K562 (cell line): Measurements from ENCODE around the gene FUNDC2. TPM values are rescaled to one million over a fixed set of nuclear protein-coding genes. Genes with fewer than 3 reads are reported as not detected.

Experiments
- ATF1 ChIP-seq, 2 experiments: fragments of 450-650 bp in 1 of 2; IDR thresholded peaks; 2 replicates each; pipeline ENCODE4 v1.6.1; 2016; ENCODE audit warnings: missing compliant biosample characterization in 1 of 2, missing genetic modification characterization in 1 of 2
- CC2D1A ChIP-seq: fragments of 450-650 bp; IDR thresholded peaks from 2 replicates; pipeline ENCODE4 v1.6.1; 2017; ENCODE audit warnings: mild to moderate bottlenecking
- CEBPG ChIP-seq, 3 experiments: fragments of 200-800 bp in 1 of 3; sonication (Bioruptor generic) in 1 of 3; sonication (generic) in 1 of 3; formaldehyde crosslinking in 1 of 3; IDR thresholded peaks in 2 of 3; conservative IDR thresholded peaks in 1 of 3; 2 replicates each; pipeline versions ENCODE4 v1.6.1 to v1.8.0; 2016 to 2022; ENCODE audit warnings: missing compliant biosample characterization in 2 of 3, missing genetic modification characterization in 2 of 3, mild to moderate bottlenecking in 1 of 3, missing genetic modification reagents in 1 of 3
- CHD1 ChIP-seq: fragments of 200-600 bp; sonication (generic); IDR thresholded peaks from one replicate; pipeline ENCODE4 v1.6.1; 2012; ENCODE audit warnings: mild to moderate bottlenecking, moderate library complexity, low read length, inconsistent platforms
- GTF2E2 ChIP-seq: fragments of 200-800 bp; sonication (Bioruptor generic); IDR thresholded peaks from 2 replicates; pipeline ENCODE4 v1.6.1; 2016; ENCODE audit warnings: missing genetic modification characterization, missing compliant biosample characterization
- HEY1 ChIP-seq: fragments of 250-450 bp; sonication (Bioruptor Pico); IDR thresholded peaks from 2 replicates; pipeline ENCODE4 v1.5.0; 2020; ENCODE audit warnings: mild to moderate bottlenecking, moderate library complexity, borderline replicate concordance
- HNRNPK ChIP-seq: fragments of 200-400 bp; formaldehyde crosslinking; IDR thresholded peaks from one replicate; pipeline ENCODE4 v1.6.1; 2018; ENCODE audit warnings: mild to moderate bottlenecking, low read depth, low read length; ENCODE audit not compliant: poor library complexity, severe bottlenecking
- PRMT5 ChIP-seq: sonication (generic); formaldehyde crosslinking; IDR thresholded peaks from 2 replicates; pipeline ENCODE4 v1.5.0; 2020; ENCODE audit warnings: missing genetic modification reagents
- RFX7 ChIP-seq: fragments of 250-450 bp; sonication (Bioruptor Pico); IDR thresholded peaks from 2 replicates; pipeline ENCODE4 v1.5.1; 2021; ENCODE audit warnings: mild to moderate bottlenecking
- SIN3A ChIP-seq, 2 experiments: fragments of 150-350 bp in 1 of 2; IDR thresholded peaks; 2 replicates each; pipeline ENCODE4 v1.6.1; 2011 to 2016; ENCODE audit warnings: borderline replicate concordance in 2 of 2, low read depth in 2 of 2, low read length in 2 of 2, mild to moderate bottlenecking in 2 of 2, moderate library complexity in 2 of 2; ENCODE audit not compliant: control insufficient read depth in 1 of 2
- SREBF1 ChIP-seq: fragments of 150-350 bp; IDR thresholded peaks from 2 replicates; pipeline ENCODE4 v1.6.1; 2014; ENCODE audit warnings: antibody characterized with exemption, low read depth, low read length, borderline replicate concordance
- TAF7 ChIP-seq: fragments of 450-650 bp; IDR thresholded peaks from 2 replicates; pipeline ENCODE4 v1.6.1; 2016; ENCODE audit warnings: missing genetic modification characterization, missing compliant biosample characterization
- TAF9B ChIP-seq: fragments of 450-650 bp; IDR thresholded peaks from 2 replicates; pipeline ENCODE4 v1.6.1; 2018; ENCODE audit warnings: mild to moderate bottlenecking; ENCODE audit not compliant: partially characterized antibody
- polyA plus RNA-seq, 8 experiments: library from polyadenylated mRNA; depleted of rRNA in 4 of 8; stranded (reverse) in 5 of 8; unstranded in 3 of 8; fragments of >200 nt; fragmentation: Nextera tagmentation in 2 of 8; fragmentation: Illumina TruSeq in 1 of 8; extraction: Ambion mirVana in 2 of 8; extraction: Trizol in 1 of 8; gene quantifications; 2 replicates each; pipeline versions ENCODE4 v1.2.1 to v1.2.3, GENCODE V29; 2011 to 2014; ENCODE audit warnings: inconsistent platforms in 1 of 8, missing spikeins in 1 of 8
- total RNA-seq, 7 experiments: library from RNA; depleted of rRNA in 6 of 7; stranded (reverse); fragments of >200 nt in 6 of 7; fragmentation: Illumina TruSeq in 2 of 7; extraction: Trizol in 2 of 7; gene quantifications; 2 replicates each; pipeline versions ENCODE4 v1.2.1 to v1.2.3, GENCODE V29; 2011 to 2021; ENCODE audit warnings: low replicate concordance in 1 of 7
- TF ChIP-seq, protein P1 (sequence below): sonication (generic); formaldehyde crosslinking; IDR thresholded peaks from 2 replicates; pipeline ENCODE4 v1.8.0; 2022; ENCODE audit warnings: missing genetic modification reagents, mild to moderate bottlenecking, borderline replicate concordance
- TF ChIP-seq, protein P2 (sequence below): fragments of 250-450 bp; sonication (Bioruptor Pico); IDR thresholded peaks from 2 replicates; pipeline ENCODE4 v1.5.0; 2021
- TF ChIP-seq, protein P3 (sequence below): fragments of 450-650 bp; IDR thresholded peaks from 2 replicates; pipeline ENCODE4 v1.6.1; 2016; ENCODE audit warnings: low read depth

The FUNDC2 gene
- total and polyA plus RNA-seq, 9 of the 15 experiments (the other 6 are each of a cell fraction or from before 2014, with no cell fraction given), result 50.6 to 235 (median 123) TPM

DNA sequence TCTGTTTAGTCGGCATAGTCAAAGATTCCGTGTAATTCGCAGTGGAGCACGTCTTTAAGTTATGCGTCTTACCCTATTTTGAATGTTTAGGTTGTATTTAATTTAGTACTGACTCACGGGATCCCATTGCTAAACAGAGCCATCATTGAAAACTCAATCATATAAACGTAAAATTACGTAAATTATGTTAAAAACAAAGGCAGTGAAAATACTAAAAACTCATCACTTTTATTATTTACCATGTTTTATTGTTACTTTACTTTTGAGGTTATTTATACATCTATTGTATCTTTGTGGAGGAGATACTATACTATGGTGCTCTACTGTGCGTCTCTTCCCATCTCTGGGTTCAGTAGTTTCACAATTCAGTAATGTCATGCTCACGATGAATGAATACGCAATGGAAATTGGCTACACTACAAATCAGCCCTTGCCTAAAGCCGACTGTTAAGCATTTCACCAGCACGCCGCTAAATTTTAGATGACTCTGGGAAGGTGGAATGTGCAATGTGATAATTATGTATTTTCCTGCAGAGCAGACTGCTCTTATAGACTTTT is 944 bp downstream of the FUNDC2 start (continued):
- no peak for TF ChIP-seq ATF1 (CRISPR knock-in tag; IDR thresholded peaks at IDR 0.05)
- TF ChIP-seq ATF1 (tag; IDR thresholded peaks at IDR 0.05), result no peak; the same call in 1 of the 2 replicates
- peak; percentile 31 for TF ChIP-seq TAF9B
- no peak for TF ChIP-seq HEY1
- no peak for TF ChIP-seq PRMT5
- TF ChIP-seq CHD1, result peak; percentile 76
- TF ChIP-seq, protein P1, sequence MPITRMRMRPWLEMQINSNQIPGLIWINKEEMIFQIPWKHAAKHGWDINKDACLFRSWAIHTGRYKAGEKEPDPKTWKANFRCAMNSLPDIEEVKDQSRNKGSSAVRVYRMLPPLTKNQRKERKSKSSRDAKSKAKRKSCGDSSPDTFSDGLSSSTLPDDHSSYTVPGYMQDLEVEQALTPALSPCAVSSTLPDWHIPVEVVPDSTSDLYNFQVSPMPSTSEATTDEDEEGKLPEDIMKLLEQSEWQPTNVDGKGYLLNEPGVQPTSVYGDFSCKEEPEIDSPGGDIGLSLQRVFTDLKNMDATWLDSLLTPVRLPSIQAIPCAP (CRISPR knock-in tag), result no peak
- TF ChIP-seq, protein P2, sequence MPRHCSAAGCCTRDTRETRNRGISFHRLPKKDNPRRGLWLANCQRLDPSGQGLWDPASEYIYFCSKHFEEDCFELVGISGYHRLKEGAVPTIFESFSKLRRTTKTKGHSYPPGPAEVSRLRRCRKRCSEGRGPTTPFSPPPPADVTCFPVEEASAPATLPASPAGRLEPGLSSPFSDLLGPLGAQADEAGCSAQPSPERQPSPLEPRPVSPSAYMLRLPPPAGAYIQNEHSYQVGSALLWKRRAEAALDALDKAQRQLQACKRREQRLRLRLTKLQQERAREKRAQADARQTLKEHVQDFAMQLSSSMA (CRISPR knock-in tag), result no peak
- TF ChIP-seq SIN3A (IDR thresholded peaks at IDR 0.05; ENCODE audit: borderline replicate concordance in 2 of 2, control insufficient read depth in 1 of 2, low read depth in 2 of 2, low read length in 2 of 2), result 0 out of 4 replicates have a peak, but pooled peaks of 1 of the 2 experiments have one; percentile 31
- TF ChIP-seq, protein P3, sequence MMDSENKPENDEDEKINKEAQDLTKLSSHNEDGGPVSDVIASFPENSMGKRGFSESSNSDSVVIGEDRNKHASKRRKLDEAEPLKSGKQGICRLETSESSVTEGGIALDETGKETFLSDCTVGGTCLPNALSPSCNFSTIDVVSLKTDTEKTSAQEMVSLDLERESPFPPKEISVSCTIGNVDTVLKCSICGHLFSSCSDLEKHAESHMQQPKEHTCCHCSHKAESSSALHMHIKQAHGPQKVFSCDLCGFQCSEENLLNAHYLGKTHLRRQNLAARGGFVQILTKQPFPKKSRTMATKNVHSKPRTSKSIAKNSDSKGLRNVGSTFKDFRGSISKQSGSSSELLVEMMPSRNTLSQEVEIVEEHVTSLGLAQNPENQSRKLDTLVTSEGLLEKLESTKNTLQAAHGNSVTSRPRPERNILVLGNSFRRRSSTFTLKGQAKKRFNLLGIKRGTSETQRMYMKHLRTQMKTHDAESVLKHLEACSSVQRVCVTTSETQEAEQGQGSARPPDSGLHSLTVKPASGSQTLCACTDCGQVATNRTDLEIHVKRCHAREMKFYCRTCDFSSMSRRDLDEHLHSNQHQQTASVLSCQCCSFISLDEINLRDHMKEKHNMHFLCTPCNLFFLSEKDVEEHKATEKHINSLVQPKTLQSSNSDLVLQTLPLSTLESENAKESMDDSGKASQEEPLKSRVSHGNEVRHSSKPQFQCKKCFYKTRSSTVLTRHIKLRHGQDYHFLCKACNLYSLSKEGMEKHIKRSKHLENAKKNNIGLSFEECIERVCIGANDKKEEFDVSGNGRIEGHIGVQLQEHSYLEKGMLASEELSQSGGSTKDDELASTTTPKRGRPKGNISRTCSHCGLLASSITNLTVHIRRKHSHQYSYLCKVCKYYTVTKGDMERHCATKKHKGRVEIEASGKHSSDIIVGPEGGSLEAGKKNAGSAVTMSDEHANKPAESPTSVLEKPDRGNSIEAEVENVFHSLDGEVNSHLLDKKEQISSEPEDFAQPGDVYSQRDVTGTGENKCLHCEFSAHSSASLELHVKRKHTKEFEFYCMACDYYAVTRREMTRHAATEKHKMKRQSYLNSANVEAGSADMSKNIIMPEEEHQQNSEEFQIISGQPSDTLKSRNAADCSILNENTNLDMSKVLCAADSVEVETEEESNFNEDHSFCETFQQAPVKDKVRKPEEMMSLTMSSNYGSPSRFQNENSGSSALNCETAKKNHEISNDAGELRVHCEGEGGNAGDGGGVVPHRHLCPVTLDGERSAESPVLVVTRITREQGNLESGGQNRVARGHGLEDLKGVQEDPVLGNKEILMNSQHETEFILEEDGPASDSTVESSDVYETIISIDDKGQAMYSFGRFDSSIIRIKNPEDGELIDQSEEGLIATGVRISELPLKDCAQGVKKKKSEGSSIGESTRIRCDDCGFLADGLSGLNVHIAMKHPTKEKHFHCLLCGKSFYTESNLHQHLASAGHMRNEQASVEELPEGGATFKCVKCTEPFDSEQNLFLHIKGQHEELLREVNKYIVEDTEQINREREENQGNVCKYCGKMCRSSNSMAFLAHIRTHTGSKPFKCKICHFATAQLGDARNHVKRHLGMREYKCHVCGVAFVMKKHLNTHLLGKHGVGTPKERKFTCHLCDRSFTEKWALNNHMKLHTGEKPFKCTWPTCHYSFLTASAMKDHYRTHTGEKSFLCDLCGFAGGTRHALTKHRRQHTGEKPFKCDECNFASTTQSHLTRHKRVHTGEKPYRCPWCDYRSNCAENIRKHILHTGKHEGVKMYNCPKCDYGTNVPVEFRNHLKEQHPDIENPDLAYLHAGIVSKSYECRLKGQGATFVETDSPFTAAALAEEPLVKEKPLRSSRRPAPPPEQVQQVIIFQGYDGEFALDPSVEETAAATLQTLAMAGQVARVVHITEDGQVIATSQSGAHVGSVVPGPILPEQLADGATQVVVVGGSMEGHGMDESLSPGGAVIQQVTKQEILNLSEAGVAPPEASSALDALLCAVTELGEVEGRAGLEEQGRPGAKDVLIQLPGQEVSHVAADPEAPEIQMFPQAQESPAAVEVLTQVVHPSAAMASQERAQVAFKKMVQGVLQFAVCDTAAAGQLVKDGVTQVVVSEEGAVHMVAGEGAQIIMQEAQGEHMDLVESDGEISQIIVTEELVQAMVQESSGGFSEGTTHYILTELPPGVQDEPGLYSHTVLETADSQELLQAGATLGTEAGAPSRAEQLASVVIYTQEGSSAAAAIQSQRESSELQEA, result no peak
- 0 out of 2 replicates have a peak, but pooled peaks have one; percentile 57 for TF ChIP-seq GTF2E2 (tag)
- no peak for TF ChIP-seq SREBF1
- TF ChIP-seq CEBPG (CRISPR knock-in tag; IDR thresholded peaks at IDR 0.05), result no peak
- peak; percentile 34 to 62; a peak in 2 of 4 replicates for TF ChIP-seq CEBPG (tag; conservative IDR thresholded peaks at IDR 0.05 in 1 of 2, IDR thresholded peaks at IDR 0.05 in 1 of 2)
- no peak for TF ChIP-seq TAF7 (tag)
- no peak for TF ChIP-seq RFX7
- TF ChIP-seq CC2D1A, result no peak
- no peak for TF ChIP-seq HNRNPK
